Measurements from ENCODE around the gene CST5.

GRCh38 chr20:23832775-23833513, 46.6 kb downstream of the CST5 start:
- no peak for TF ChIP-seq POLR2AphosphoS5 (IDR thresholded peaks at IDR 0.05)
- TF ChIP-seq CTCF (IDR thresholded peaks at IDR 0.05) = no peak
- no peak for TF ChIP-seq POLR2A (IDR thresholded peaks at IDR 0.05)

Measured in prostate gland (tissue), 2 donors.